Hematopoietic multipotent progenitor cell (in vitro differentiated cells): Measurements from ENCODE around the gene BTG4. TPM values are rescaled to one million over a fixed set of nuclear protein-coding genes. Genes with fewer than 3 reads are reported as not detected.

Experiments
- small RNA-seq: library from RNA; depleted of rRNA; stranded (forward); fragments of <200 nt; gene quantifications from one replicate; pipeline ENCODE3, GENCODE V24; 2012
- total RNA-seq: library from RNA; depleted of rRNA; stranded (reverse); fragments of >200 nt; gene quantifications from one replicate; pipeline ENCODE4 v1.2.3, GENCODE V29; 2012

The BTG4 gene
- total RNA-seq, 1 donor, result not detected

Small RNA genes within 50 kb of the gene (small RNA-seq; reads per million reads assigned to genes)
- gene MIR34B, result 0.27 reads per million
- gene MIR34C, result 0.34 reads per million

Other genes starting within 250 kb of the BTG4 start
- gene POU2AF3, start 213.8 kb downstream of the BTG4 start, total RNA-seq, result not detected
- 1.1 TPM for gene POU2AF1, start 133.1 kb downstream of the BTG4 start, total RNA-seq
- not detected for gene HOATZ, start 2.4 kb upstream of the BTG4 start, total RNA-seq
- 0.27 TPM for gene LAYN, start 28.3 kb upstream of the BTG4 start, total RNA-seq
- gene SIK2, start 90.1 kb upstream of the BTG4 start, total RNA-seq, result 8.1 TPM